GM19468 (cell line): ENCODE results near the gene SLC38A9.

Experiments
- ATAC-seq: cut with Tn5 transposase; IDR thresholded peaks from one replicate; pipeline ENCODE4 v1.9.1; 2021; ENCODE audit warnings: mild to moderate bottlenecking, moderate library complexity, moderate number of reproducible peaks; ENCODE audit not compliant: unreplicated experiment; ENCODE audit errors: extremely low read depth

SLC38A9 gene

DNA sequence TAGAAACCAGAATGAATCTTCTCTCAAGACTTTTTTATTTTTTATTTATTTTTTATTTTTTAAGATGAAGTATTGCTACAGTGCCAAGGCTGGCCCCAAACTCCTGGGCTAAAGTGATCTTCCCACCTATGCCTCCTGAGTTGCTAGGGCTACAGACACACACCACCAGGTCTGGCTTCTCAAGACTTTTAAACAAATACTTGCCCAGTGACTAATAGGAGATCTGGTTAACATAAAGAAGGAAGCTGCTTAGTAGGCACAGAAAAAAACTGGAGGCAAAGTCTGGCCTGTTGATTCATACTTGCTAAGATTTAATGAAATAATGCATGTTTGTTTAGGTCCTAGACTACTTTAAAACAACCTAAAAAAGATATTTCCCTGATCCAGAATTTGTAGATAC, 43.8 kb downstream of the SLC38A9 start:
- ATAC-seq, result no peak

DNA sequence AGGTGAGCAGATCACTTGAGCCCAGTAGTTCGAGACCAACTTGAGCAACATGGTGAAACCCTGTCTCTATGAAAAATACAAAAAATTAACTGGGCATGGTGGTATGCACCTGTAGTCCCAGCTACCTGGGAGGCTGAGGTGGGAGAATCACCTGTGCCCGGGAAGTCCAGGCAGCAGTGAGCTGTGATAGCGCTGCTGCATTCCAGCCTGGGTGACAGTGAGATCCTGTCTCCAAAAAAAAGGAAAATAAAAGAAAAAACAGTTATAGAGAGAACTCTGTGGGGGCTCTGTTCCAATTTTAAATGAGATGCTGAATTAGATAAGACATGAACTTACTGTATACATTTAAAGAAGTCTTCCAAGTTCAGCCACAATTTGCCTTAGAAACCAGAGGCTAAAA, 44.2 kb downstream of the SLC38A9 start:
- ATAC-seq, result no peak

DNA sequence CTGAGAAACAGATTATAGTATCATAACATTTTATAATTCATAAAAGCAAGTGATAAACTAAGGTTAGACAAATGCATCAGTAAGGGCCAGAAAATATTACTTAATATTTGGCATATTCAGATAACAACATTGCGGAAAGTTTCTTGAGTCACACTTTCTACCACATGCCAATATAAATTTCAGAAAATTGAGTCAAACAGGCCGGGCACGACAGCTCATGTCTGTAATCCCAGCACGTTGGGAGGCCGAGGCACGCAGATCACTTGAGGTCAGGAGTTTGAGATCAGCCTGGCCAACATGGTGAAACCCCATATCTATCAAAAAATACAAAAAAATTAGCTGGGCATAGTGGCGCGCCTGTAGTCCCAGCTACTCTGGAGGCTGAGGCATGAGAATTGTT, 47.1 kb downstream of the SLC38A9 start:
- no peak for ATAC-seq

DNA sequence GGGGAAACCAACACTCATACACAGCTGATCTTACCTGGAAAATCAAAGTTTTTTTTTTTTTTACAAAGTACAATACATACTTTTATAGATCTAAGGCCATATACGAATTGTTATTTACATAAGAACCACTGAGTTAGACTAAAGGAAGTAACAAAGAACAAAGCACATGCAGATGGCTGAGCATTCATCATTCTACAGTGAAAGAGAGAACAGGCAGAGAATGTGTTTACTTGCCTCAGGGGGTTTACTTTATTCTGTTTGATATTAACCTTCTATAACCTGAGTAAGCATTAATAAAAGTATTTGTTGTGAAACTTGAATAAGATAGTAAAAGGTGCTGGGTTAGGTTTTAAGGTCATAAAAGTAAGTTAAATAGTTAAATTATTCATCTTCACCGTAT, 54.7 kb downstream of the SLC38A9 start:
- no peak for ATAC-seq

DNA sequence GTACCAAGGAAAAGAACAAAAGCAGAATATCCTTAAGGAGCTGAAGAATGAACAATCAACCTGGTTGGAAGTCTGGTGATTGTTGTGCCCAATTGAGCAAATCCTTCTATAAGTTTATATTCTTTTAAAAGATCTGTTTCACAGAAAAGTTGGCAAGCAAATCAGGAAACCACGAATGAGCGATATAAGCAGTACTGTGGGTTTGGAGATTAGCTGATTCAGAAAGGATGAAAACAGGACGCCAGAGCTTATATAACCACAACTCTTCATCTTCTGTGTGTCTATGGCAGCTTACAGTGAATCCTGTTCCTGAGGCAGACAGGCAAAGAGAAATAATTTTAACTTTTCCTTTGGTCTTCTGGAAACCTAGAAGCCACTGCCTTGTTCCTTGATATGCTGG, 61.7 kb downstream of the SLC38A9 start:
- no peak for ATAC-seq

GRCh38 chr5:55649963-55650362, 62.2 kb downstream of the SLC38A9 start:
- ATAC-seq, result no peak

GRCh38 chr5:55645304-55645703, 66.8 kb downstream of the SLC38A9 start:
- ATAC-seq, result no peak

- no peak for ATAC-seq
These were observed 73.7 kb downstream of the SLC38A9 start for GRCh38 chr5:55638455-55638854.

DNA sequence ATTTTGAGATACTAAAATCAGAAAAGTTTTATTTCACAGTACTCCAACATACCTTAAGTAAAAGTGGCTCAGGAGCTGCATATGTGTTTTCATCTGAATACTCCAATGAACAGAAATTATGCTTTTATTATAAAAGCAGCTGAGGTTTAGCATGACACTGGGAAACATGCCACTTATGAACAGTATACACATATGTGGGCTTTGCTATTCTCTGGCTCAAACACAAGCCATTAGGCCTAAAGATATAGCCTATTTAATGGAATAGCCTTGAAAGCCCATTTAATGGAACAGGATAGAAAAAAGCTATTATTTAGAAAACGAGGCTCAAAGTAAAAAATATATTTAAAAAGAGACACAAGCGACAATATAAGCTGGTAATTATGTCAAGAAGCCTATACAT, 74.1 kb downstream of the SLC38A9 start:
- ATAC-seq, result no peak

DNA sequence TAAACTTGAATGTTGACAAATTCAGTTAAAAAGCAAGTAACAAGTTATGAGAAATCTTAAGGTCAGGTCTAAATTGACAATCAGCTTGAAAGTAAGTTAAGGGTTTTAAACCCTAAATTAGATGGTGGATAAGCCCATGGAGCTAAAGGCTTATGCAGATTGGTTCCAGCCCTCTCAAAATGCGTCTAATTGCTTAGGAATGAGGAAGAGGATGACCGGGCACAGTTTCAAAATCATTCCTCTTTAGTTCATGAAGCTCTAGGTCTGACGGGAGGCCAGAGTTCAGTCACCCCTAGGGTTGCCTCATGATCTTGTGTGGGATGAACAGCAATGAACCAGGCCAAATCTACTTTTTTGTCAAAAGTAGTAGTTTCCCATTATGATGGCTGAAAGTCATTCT, 75.4 kb downstream of the SLC38A9 start:
- no peak for ATAC-seq

- ATAC-seq, result no peak
These were observed 75.9 kb downstream of the SLC38A9 start for GRCh38 chr5:55636177-55636576.

DNA sequence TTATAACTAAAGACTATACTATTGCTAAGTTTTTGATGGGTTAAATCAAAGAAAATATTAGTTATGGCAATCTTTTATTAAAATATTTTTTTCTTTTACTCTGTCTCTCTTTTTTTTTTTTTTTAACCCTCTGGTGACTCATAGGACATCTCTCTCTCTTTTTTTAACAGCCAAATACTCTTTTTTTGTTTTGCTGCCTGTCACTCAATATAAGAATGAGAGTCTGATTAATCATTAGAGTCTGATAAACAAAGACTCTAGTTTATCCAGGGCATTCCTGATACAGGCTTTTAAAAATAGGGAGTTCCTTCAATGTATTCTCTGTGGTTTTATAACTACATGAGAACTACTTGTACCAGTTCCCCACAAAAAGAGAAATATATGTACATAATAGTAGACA, 77.3 kb downstream of the SLC38A9 start:
- no peak for ATAC-seq

GRCh38 chr5:55634209-55634805, 77.8 kb downstream of the SLC38A9 start:
- ATAC-seq, result no peak

- ATAC-seq, result no peak
These were observed 78.4 kb downstream of the SLC38A9 start for GRCh38 chr5:55633574-55634208.

- no peak for ATAC-seq
These were observed 82.3 kb downstream of the SLC38A9 start for GRCh38 chr5:55629815-55630214.

DNA sequence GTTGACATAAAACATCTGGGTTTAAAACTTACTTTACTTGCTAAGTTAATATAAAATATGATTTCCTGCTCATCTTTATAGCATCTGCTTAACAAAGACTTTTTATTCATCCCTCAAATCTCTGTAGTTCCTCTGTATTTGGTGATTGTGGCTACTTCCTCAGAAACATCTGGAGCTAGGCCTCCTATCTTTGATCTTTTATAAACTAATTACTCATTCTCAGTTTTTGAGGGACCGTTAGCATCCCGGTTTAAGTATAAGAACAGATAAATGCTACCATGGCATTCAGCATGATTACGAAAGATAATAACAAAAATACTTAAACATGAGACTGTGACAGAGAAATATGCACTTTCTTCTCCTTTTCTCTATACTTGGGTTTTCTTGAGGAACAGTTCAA, 85.3 kb downstream of the SLC38A9 start:
- ATAC-seq, result no peak

- no peak for ATAC-seq
These were observed 86.2 kb downstream of the SLC38A9 start for GRCh38 chr5:55625913-55626312.

GRCh38 chr5:55625589-55625909, 86.6 kb downstream of the SLC38A9 start:
- ATAC-seq, result no peak

- no peak for ATAC-seq
These were observed 87.1 kb downstream of the SLC38A9 start for GRCh38 chr5:55624841-55625588.

- ATAC-seq, result no peak
These were observed 88.3 kb downstream of the SLC38A9 start for GRCh38 chr5:55623789-55624188.

GRCh38 chr5:55622460-55622859, 89.7 kb downstream of the SLC38A9 start:
- no peak for ATAC-seq

DNA sequence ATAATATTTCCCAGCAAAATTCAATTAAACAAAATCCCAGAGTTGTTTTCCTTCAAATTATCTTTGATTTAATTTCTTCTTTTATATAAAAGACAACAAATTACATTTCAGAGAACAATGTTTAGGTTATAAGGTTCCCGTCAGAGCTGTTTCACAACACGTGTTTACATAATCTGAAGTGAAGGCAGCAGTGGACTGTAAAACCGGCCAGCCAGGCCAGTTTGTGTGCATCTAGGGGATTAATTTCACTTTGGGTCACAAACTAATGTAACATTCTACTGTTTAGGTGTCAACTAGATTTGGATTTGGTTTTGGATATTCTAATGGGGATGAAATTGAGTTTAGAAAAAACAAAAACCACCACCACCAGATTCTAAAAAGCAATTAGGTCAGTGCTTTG, 90.9 kb downstream of the SLC38A9 start:
- no peak for ATAC-seq
